K562 (cell line): ENCODE results near the gene TIMM22. TPM values are rescaled to one million over a fixed set of nuclear protein-coding genes. Genes with fewer than 3 reads are reported as not detected.
A peak's percentile ranks its signal among the peaks of the same experiment; 100 is the strongest.

ENCODE experiments used
- CBFA2T3 ChIP-seq: fragments of 450-650 bp; IDR thresholded peaks from 2 replicates; pipeline ENCODE4 v1.6.1; 2017
- MBD2 ChIP-seq: sonication (generic); IDR thresholded peaks from 2 replicates; pipeline ENCODE4 v1.6.1; 2016; ENCODE audit warnings: low read depth, borderline replicate concordance
- NRF1 ChIP-seq, 2 experiments: fragments of 450-650 bp; IDR thresholded peaks in 1 of 2; conservative IDR thresholded peaks in 1 of 2; 2 replicates each; pipeline ENCODE4 v1.6.1; 2014; ENCODE audit warnings: mild to moderate bottlenecking in 2 of 2
- RAD21 ChIP-seq, 2 experiments: fragments of 250-450 bp in 1 of 2; fragments of 450-650 bp in 1 of 2; sonication (Bioruptor Pico) in 1 of 2; formaldehyde crosslinking in 1 of 2; IDR thresholded peaks in 1 of 2; conservative IDR thresholded peaks in 1 of 2; 2 replicates each; pipeline versions ENCODE4 v1.4.0 to v1.8.0; 2020 to 2022; ENCODE audit warnings: mild to moderate bottlenecking in 2 of 2, moderate library complexity in 1 of 2
- REST ChIP-seq, 2 experiments: fragments of 450-650 bp; formaldehyde crosslinking in 1 of 2; IDR thresholded peaks; 2 replicates each; pipeline versions ENCODE4 v1.4.0 to v1.6.1; 2014 to 2020; ENCODE audit warnings: mild to moderate bottlenecking in 2 of 2, borderline replicate concordance in 1 of 2, low read depth in 1 of 2
- RNF2 ChIP-seq: sonication (generic); IDR thresholded peaks from 2 replicates; pipeline ENCODE4 v1.6.1; 2016
- ZFX ChIP-seq: sonication (generic); formaldehyde crosslinking; IDR thresholded peaks from 2 replicates; pipeline ENCODE4 v1.8.0; 2022; ENCODE audit warnings: mild to moderate bottlenecking, missing genetic modification reagents, moderate library complexity
- ZNF282 ChIP-seq: sonication (generic); formaldehyde crosslinking; IDR thresholded peaks from 2 replicates; pipeline ENCODE4 v1.8.1; 2023; ENCODE audit warnings: missing genetic modification reagents
- polyA plus RNA-seq, 8 experiments: library from polyadenylated mRNA; depleted of rRNA in 4 of 8; stranded (reverse) in 5 of 8; unstranded in 3 of 8; fragments of >200 nt; fragmentation: Nextera tagmentation in 2 of 8; fragmentation: Illumina TruSeq in 1 of 8; extraction: Ambion mirVana in 2 of 8; extraction: Trizol in 1 of 8; gene quantifications; 2 replicates each; pipeline versions ENCODE4 v1.2.1 to v1.2.3, GENCODE V29; 2011 to 2014; ENCODE audit warnings: inconsistent platforms in 1 of 8, missing spikeins in 1 of 8
- total RNA-seq, 7 experiments: library from RNA; depleted of rRNA in 6 of 7; stranded (reverse); fragments of >200 nt in 6 of 7; fragmentation: Illumina TruSeq in 2 of 7; extraction: Trizol in 2 of 7; gene quantifications; 2 replicates each; pipeline versions ENCODE4 v1.2.1 to v1.2.3, GENCODE V29; 2011 to 2021; ENCODE audit warnings: low replicate concordance in 1 of 7
- TF ChIP-seq, protein P1 (sequence below): fragments of 450-650 bp; IDR thresholded peaks from 2 replicates; pipeline ENCODE4 v1.6.1; 2016; ENCODE audit warnings: mild to moderate bottlenecking
- TF ChIP-seq, protein P2 (sequence below): sonication (generic); formaldehyde crosslinking; IDR thresholded peaks from 2 replicates; pipeline ENCODE4 v1.9.0; 2022; ENCODE audit warnings: mild to moderate bottlenecking, missing genetic modification reagents

TIMM22 gene
- total and polyA plus RNA-seq, 9 of the 15 experiments (the other 6 are each of a cell fraction or from before 2014, with no cell fraction given): 5.9 to 14.1 (median 10.3) TPM

DNA sequence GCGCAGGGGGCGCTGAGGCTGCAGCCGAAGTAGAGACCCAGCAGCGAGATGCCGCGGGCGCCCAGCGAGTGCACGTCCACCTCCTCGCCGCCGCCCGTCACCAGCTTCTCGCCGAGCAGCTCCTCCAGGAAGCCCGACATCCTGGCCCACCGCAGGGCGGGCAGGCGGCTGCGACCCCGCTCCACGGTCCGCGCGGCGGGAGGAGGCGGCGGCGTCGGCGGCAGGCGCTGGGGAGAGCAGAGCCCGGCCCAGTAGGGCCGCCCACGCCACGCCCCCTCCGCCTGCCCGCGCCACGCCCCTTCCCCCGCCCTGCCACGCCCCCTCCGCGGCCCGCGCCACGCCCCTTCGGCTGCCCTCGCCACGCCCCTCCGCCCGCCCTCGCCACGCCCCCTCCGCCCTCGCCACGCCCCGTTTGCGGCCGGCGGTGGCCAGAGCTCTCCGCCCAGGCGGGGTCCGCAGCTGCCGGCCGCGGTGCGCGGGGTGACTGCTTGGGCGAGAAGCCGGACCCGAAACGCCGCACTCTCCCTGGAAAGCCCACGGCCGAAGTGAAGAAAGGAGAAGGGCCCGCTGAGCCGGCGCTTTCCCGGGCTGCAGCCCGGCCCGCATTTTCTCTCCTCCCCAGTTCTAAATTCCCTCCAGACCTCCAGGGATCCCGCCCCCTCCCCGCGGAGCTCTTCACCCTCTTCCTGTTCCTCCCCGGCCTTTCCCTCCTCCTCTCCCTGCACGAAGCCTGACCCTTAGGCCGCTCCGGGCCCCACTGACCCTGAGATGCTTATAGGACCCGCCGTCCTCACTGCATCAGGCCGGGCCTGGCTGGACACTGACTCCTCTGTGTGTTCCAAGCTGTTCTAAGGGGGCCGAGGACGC, 17.2 kb upstream of the TIMM22 start, which contains the start of gene NXN (continued):
- peak; percentile 46 for TF ChIP-seq REST (IDR thresholded peaks at IDR 0.05; ENCODE audit: borderline replicate concordance)
- no peak for TF ChIP-seq REST (CRISPR knock-in tag; IDR thresholded peaks at IDR 0.05; ENCODE audit: low read depth)
- no peak for TF ChIP-seq CBFA2T3
- TF ChIP-seq NRF1 (conservative IDR thresholded peaks at IDR 0.05 in 1 of 2, IDR thresholded peaks at IDR 0.05 in 1 of 2): peak; percentile 24 to 33; a peak in 2 of 4 replicates
- TF ChIP-seq RAD21 (CRISPR knock-in tag; conservative IDR thresholded peaks at IDR 0.05 in 1 of 2, IDR thresholded peaks at IDR 0.05 in 1 of 2): peak in 1 of 2 experiments; percentile 22; a peak in 2 of 4 replicates
- TF ChIP-seq ZNF282 (CRISPR knock-in tag): no peak
- TF ChIP-seq RNF2: no peak
- TF ChIP-seq MBD2: no peak
- TF ChIP-seq, protein P1, sequence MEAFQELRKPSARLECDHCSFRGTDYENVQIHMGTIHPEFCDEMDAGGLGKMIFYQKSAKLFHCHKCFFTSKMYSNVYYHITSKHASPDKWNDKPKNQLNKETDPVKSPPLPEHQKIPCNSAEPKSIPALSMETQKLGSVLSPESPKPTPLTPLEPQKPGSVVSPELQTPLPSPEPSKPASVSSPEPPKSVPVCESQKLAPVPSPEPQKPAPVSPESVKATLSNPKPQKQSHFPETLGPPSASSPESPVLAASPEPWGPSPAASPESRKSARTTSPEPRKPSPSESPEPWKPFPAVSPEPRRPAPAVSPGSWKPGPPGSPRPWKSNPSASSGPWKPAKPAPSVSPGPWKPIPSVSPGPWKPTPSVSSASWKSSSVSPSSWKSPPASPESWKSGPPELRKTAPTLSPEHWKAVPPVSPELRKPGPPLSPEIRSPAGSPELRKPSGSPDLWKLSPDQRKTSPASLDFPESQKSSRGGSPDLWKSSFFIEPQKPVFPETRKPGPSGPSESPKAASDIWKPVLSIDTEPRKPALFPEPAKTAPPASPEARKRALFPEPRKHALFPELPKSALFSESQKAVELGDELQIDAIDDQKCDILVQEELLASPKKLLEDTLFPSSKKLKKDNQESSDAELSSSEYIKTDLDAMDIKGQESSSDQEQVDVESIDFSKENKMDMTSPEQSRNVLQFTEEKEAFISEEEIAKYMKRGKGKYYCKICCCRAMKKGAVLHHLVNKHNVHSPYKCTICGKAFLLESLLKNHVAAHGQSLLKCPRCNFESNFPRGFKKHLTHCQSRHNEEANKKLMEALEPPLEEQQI: no peak
- TF ChIP-seq, protein P2, sequence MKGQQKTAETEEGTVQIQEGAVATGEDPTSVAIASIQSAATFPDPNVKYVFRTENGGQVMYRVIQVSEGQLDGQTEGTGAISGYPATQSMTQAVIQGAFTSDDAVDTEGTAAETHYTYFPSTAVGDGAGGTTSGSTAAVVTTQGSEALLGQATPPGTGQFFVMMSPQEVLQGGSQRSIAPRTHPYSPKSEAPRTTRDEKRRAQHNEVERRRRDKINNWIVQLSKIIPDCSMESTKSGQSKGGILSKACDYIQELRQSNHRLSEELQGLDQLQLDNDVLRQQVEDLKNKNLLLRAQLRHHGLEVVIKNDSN (CRISPR knock-in tag): no peak
- 0 out of 2 replicates have a peak, but pooled peaks have one; percentile 27 for TF ChIP-seq ZFX (CRISPR knock-in tag)
